WTC11 (cell line): Measurements from ENCODE around the gene SLC9A9. TPM values are rescaled to one million over a fixed set of nuclear protein-coding genes. Genes with fewer than 3 reads are reported as not detected.

Source experiments
- ATAC-seq: fragments of 200-7000 bp; cut with Tn5 transposase; 2 replicates; pipeline ENCODE4 v1.10.0; 2021; ENCODE audit warnings: mild to moderate bottlenecking, moderate library complexity
- CTCF ChIA-PET: fragments of 300-600 bp; sonication (Branson Sonifier 250); formaldehyde crosslinking; loops from one replicate; lab custom pipeline; 2021; ENCODE audit warnings: antibody characterized with exemption; lab: Charles Lee
- POLR2A ChIA-PET: fragments of 350-600 bp; sonication (Branson Sonifier 250); formaldehyde crosslinking; loops from one replicate; lab custom pipeline; 2021; ENCODE audit warnings: antibody characterized with exemption; lab: Charles Lee
- DNase-seq: peaks from one replicate; pipeline ENCODE4 v3.0.0; 2021; ENCODE audit warnings: low spot score
- H3K27ac Mint-ChIP-seq: 2 replicates; pipeline ENCODE4 v1.8.0; 2021; ENCODE audit warnings: mixed read lengths
- H3K27me3 Mint-ChIP-seq: 2 replicates; pipeline ENCODE4 v1.8.0; 2021; ENCODE audit warnings: low read depth, mild to moderate bottlenecking, moderate library complexity, mixed read lengths
- H3K36me3 Mint-ChIP-seq: 2 replicates; pipeline ENCODE4 v1.8.0; 2021; ENCODE audit warnings: mixed read lengths
- H3K4me1 Mint-ChIP-seq: 2 replicates; pipeline ENCODE4 v1.8.0; 2022; ENCODE audit warnings: mixed read lengths
- H3K4me3 Mint-ChIP-seq: 2 replicates; pipeline ENCODE4 v1.8.0; 2021; ENCODE audit warnings: mild to moderate bottlenecking, moderate library complexity, mixed read lengths
- H3K9me3 Mint-ChIP-seq: 2 replicates; pipeline ENCODE4 v1.8.0; 2021; ENCODE audit warnings: mixed read lengths
- ARID4B ChIP-seq: sonication (generic); formaldehyde crosslinking; IDR thresholded peaks from 2 replicates; pipeline ENCODE4 v1.8.0; 2023; ENCODE audit warnings: missing genetic modification reagents, mild to moderate bottlenecking, borderline replicate concordance
- ATF1 ChIP-seq: sonication (generic); formaldehyde crosslinking; IDR thresholded peaks from 2 replicates; pipeline ENCODE4 v1.8.1; 2023; ENCODE audit warnings: mild to moderate bottlenecking, moderate library complexity, missing genetic modification reagents
- CREM ChIP-seq: sonication (generic); formaldehyde crosslinking; IDR thresholded peaks from 2 replicates; pipeline ENCODE4 v1.8.1; 2022; ENCODE audit warnings: mild to moderate bottlenecking, missing genetic modification reagents, moderate library complexity
- E2F5 ChIP-seq: sonication (generic); formaldehyde crosslinking; IDR thresholded peaks from 2 replicates; pipeline ENCODE4 v1.8.1; 2022; ENCODE audit warnings: mild to moderate bottlenecking, moderate library complexity, missing genetic modification reagents
- ERG ChIP-seq: fragments of 250-450 bp; sonication (Bioruptor Pico); IDR thresholded peaks from 2 replicates; pipeline ENCODE4 v1.8.0; 2021; ENCODE audit warnings: mild to moderate bottlenecking
- ESRRA ChIP-seq: sonication (generic); formaldehyde crosslinking; IDR thresholded peaks from 2 replicates; pipeline ENCODE4 v1.8.1; 2022; ENCODE audit warnings: mild to moderate bottlenecking, missing genetic modification reagents, borderline replicate concordance
- ETV6 ChIP-seq: sonication (generic); formaldehyde crosslinking; IDR thresholded peaks from 2 replicates; pipeline ENCODE4 v1.8.1; 2022; ENCODE audit warnings: mild to moderate bottlenecking, missing genetic modification reagents
- FOXJ3 ChIP-seq: sonication (generic); formaldehyde crosslinking; IDR thresholded peaks from 2 replicates; pipeline ENCODE4 v1.9.0; 2021; ENCODE audit warnings: missing genetic modification reagents, mild to moderate bottlenecking, borderline replicate concordance
- FOXP1 ChIP-seq: sonication (generic); formaldehyde crosslinking; IDR thresholded peaks from 2 replicates; pipeline ENCODE4 v1.8.0; 2022; ENCODE audit warnings: missing genetic modification reagents, mild to moderate bottlenecking, moderate library complexity, borderline replicate concordance
- GABPB1 ChIP-seq: sonication (generic); formaldehyde crosslinking; IDR thresholded peaks from 2 replicates; pipeline ENCODE4 v1.8.1; 2023; ENCODE audit warnings: mild to moderate bottlenecking, missing genetic modification reagents
- GTF2I ChIP-seq: fragments of 250-450 bp; sonication (Bioruptor Pico); conservative IDR thresholded peaks from 2 replicates; pipeline ENCODE4 v1.4.0; 2021; ENCODE audit warnings: mild to moderate bottlenecking
- JAZF1 ChIP-seq: fragments of 250-450 bp; sonication (Bioruptor Pico); IDR thresholded peaks from 2 replicates; pipeline ENCODE4 v1.9.0; 2021; ENCODE audit warnings: moderate library complexity, mild to moderate bottlenecking, inconsistent platforms
- NR1H2 ChIP-seq: sonication (generic); formaldehyde crosslinking; IDR thresholded peaks from 2 replicates; pipeline ENCODE4 v1.9.0; 2021; ENCODE audit warnings: mild to moderate bottlenecking, moderate library complexity, missing genetic modification reagents
- NR2C2 ChIP-seq: sonication (generic); formaldehyde crosslinking; IDR thresholded peaks from 2 replicates; pipeline ENCODE4 v1.8.0; 2022; ENCODE audit warnings: mild to moderate bottlenecking, missing genetic modification reagents
- RORB ChIP-seq: fragments of 250-450 bp; sonication (Bioruptor Pico); IDR thresholded peaks from 2 replicates; pipeline ENCODE4 v1.9.0; 2021; ENCODE audit warnings: mild to moderate bottlenecking
- TP53 ChIP-seq: sonication (generic); formaldehyde crosslinking; IDR thresholded peaks from 2 replicates; pipeline ENCODE4 v1.8.1; 2023; ENCODE audit warnings: mild to moderate bottlenecking, missing genetic modification reagents
- ZNF416 ChIP-seq: fragments of 250-450 bp; sonication (Bioruptor Pico); IDR thresholded peaks from 2 replicates; pipeline ENCODE4 v1.9.0; 2021; ENCODE audit warnings: mild to moderate bottlenecking, inconsistent platforms
- total RNA-seq: library from RNA; stranded (reverse); gene quantifications from 3 replicates; pipeline ENCODE4 v1.2.3, GENCODE V29; 2021
- TF ChIP-seq, protein P1 (sequence below): sonication (generic); formaldehyde crosslinking; IDR thresholded peaks from 2 replicates; pipeline ENCODE4 v1.8.1; 2022; ENCODE audit warnings: missing genetic modification reagents, borderline replicate concordance
- TF ChIP-seq, protein P2 (sequence below): sonication (generic); formaldehyde crosslinking; IDR thresholded peaks from 2 replicates; pipeline ENCODE4 v1.8.1; 2023; ENCODE audit warnings: mild to moderate bottlenecking, missing genetic modification reagents
- TF ChIP-seq, protein P3 (sequence below): sonication (generic); formaldehyde crosslinking; IDR thresholded peaks from 2 replicates; pipeline ENCODE4 v1.8.0; 2022; ENCODE audit warnings: mild to moderate bottlenecking, missing genetic modification reagents
- TF ChIP-seq, protein P4 (sequence below): fragments of 250-450 bp; sonication (Bioruptor Pico); IDR thresholded peaks from 2 replicates; pipeline ENCODE4 v1.9.0; 2021; ENCODE audit warnings: moderate library complexity, mild to moderate bottlenecking, inconsistent platforms, borderline replicate concordance
- TF ChIP-seq, protein P5 (sequence below): fragments of 250-450 bp; sonication (Bioruptor Pico); conservative IDR thresholded peaks from 2 replicates; pipeline ENCODE4 v1.9.0; 2021; ENCODE audit warnings: mild to moderate bottlenecking
- TF ChIP-seq, protein P6 (sequence below): sonication (generic); formaldehyde crosslinking; IDR thresholded peaks from 2 replicates; pipeline ENCODE4 v1.8.0; 2023; ENCODE audit warnings: missing genetic modification reagents

The SLC9A9 gene
- total RNA-seq, 1 experiment from 2014 or later: 1.2 TPM

- ChIA-PET POLR2A (no interaction called here), CTCF (no interaction called here)
- peaks cover 7% of the 10 kb centered on the region; the same call in 1 of the 2 replicates for H3K9me3 Mint-ChIP-seq
- peaks cover 37% of the 10 kb centered on the region for H3K4me1 Mint-ChIP-seq
- no peak for DNase-seq
- no peaks in the 10 kb centered on the region for H3K36me3 Mint-ChIP-seq
- H3K4me3 Mint-ChIP-seq: no peak overlapping the region
- no peak for ATAC-seq
- H3K27me3 Mint-ChIP-seq: no peaks in the 10 kb centered on the region
- TF ChIP-seq, protein P1, sequence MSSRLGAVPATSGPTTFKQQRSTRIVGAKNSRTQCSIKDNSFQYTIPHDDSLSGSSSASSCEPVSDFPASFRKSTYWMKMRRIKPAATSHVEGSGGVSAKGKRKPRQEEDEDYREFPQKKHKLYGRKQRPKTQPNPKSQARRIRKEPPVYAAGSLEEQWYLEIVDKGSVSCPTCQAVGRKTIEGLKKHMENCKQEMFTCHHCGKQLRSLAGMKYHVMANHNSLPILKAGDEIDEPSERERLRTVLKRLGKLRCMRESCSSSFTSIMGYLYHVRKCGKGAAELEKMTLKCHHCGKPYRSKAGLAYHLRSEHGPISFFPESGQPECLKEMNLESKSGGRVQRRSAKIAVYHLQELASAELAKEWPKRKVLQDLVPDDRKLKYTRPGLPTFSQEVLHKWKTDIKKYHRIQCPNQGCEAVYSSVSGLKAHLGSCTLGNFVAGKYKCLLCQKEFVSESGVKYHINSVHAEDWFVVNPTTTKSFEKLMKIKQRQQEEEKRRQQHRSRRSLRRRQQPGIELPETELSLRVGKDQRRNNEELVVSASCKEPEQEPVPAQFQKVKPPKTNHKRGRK (CRISPR knock-in tag): no peak
- TF ChIP-seq NR2C2 (CRISPR knock-in tag) (no peak), FOXJ3 (CRISPR knock-in tag) (no peak), FOXP1 (CRISPR knock-in tag) (no peak), TP53 (CRISPR knock-in tag) (no peak), ZNF416 (CRISPR knock-in tag) (no peak), ATF1 (CRISPR knock-in tag) (no peak), ESRRA (CRISPR knock-in tag) (no peak), ETV6 (CRISPR knock-in tag) (no peak), ERG (CRISPR knock-in tag) (no peak), GABPB1 (CRISPR knock-in tag) (no peak), CREM (CRISPR knock-in tag) (no peak)
- TF ChIP-seq, protein P2, sequence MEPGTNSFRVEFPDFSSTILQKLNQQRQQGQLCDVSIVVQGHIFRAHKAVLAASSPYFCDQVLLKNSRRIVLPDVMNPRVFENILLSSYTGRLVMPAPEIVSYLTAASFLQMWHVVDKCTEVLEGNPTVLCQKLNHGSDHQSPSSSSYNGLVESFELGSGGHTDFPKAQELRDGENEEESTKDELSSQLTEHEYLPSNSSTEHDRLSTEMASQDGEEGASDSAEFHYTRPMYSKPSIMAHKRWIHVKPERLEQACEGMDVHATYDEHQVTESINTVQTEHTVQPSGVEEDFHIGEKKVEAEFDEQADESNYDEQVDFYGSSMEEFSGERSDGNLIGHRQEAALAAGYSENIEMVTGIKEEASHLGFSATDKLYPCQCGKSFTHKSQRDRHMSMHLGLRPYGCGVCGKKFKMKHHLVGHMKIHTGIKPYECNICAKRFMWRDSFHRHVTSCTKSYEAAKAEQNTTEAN: no peak
- TF ChIP-seq, protein P3, sequence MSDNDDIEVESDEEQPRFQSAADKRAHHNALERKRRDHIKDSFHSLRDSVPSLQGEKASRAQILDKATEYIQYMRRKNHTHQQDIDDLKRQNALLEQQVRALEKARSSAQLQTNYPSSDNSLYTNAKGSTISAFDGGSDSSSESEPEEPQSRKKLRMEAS (CRISPR knock-in tag): no peak
- H3K27ac Mint-ChIP-seq: no peak overlapping the region
Observed at GRCh38 chr3:143410259-143410658, 438.0 kb downstream of the SLC9A9 start.

DNA sequence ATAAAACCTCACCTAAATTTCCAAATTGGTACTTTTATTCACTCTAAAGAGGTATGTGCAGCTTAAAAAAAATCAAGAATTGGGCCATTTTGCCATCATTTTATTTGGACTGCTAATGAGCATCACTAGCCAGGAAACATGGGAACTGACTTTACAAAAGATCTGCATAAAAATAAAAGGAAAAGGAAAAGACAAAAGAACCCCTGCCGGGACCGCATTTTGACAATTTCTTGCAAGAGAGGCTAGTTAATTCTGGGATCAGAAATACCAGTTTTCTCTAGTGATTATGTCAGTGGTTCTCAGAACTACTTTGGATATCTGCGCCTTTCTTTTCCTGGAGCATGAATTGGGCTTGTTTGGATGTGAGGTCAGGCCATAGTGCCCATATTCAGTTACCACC is 439.5 kb downstream of the SLC9A9 start:
- H3K9me3 Mint-ChIP-seq: peaks cover 1% of the 10 kb centered on the region; the same call in 1 of the 2 replicates
- peaks cover 38% of the 10 kb centered on the region for H3K4me1 Mint-ChIP-seq
- peak; percentile 24 for DNase-seq
- peak overlapping the region; percentile 6; the same call in 1 of the 2 replicates for H3K4me3 Mint-ChIP-seq
- no peak for ATAC-seq
- POLR2A ChIA-PET: no interaction called here
- no peaks in the 10 kb centered on the region for H3K36me3 Mint-ChIP-seq
- no peak overlapping the region; the same call in 1 of the 2 replicates for H3K27ac Mint-ChIP-seq
- CTCF ChIA-PET: interaction anchor here (0.9 kb wide), 1 partner anchor 25 kb away, joined by 3 read pairs; no protein-coding TSS in a partner anchor
- no peaks in the 10 kb centered on the region for H3K27me3 Mint-ChIP-seq
- TF ChIP-seq, protein P4, sequence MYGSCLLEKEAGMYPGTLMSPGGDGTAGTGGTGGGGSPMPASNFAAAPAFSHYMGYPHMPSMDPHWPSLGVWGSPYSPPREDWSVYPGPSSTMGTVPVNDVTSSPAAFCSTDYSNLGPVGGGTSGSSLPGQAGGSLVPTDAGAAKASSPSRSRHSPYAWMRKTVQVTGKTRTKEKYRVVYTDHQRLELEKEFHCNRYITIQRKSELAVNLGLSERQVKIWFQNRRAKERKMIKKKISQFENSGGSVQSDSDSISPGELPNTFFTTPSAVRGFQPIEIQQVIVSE: no peak
- TF ChIP-seq GTF2I (CRISPR knock-in tag): no peak
- TF ChIP-seq JAZF1 (CRISPR knock-in tag): no peak
- no peak for TF ChIP-seq NR1H2 (CRISPR knock-in tag)
- TF ChIP-seq E2F5 (CRISPR knock-in tag): no peak
- no peak for TF ChIP-seq ARID4B (CRISPR knock-in tag)
- TF ChIP-seq RORB: no peak
- TF ChIP-seq, protein P5, sequence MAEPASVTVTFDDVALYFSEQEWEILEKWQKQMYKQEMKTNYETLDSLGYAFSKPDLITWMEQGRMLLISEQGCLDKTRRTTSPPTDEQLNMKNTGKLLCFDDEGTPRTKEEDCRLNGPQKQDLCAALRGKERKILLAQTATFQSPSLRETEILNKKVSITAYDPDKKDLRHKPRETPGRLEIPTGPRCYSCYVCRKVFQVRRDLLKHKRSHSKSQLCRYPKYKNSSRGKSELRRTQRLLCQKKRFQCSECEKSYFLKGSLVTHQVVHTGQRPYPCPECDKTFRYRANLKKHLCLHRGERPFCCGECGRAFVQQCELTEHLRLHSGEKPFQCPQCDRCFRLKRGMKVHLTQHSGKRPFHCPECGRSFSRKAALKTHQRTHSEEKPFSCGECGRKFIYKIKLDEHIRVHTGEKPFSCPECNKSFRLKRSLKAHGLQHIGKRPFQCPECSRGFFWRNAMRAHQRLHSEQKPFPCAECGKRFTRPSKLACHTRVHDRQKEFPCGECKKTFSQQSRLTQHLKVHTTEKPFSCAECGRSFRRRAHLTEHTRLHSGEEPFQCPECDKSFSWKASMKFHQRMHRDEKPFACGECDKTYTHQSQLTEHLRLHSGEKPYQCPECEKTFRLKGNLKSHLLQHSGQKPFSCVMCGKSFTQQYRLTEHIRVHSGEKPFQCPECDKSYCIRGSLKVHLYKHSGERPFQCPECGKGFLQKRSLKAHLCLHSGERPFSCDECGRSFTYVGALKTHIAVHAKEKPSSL (CRISPR knock-in tag): no peak
- TF ChIP-seq, protein P6, sequence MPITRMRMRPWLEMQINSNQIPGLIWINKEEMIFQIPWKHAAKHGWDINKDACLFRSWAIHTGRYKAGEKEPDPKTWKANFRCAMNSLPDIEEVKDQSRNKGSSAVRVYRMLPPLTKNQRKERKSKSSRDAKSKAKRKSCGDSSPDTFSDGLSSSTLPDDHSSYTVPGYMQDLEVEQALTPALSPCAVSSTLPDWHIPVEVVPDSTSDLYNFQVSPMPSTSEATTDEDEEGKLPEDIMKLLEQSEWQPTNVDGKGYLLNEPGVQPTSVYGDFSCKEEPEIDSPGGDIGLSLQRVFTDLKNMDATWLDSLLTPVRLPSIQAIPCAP (CRISPR knock-in tag): no peak
